Fibroblast of lung (primary cell): Measurements from ENCODE around the gene TTLL9.

Source experiments
- CTCF ChIP-seq, 2 donors: IDR thresholded peaks in 1 of 2; conservative IDR thresholded peaks in 1 of 2; 1 replicate in 1 of 2; 2 replicates in 1 of 2; pipeline ENCODE4 v1.5.1; 2011 to 2012; ENCODE audit warnings: low read length in 2 of 2, control low read depth in 1 of 2, inconsistent platforms in 1 of 2, low read depth in 1 of 2, mild to moderate bottlenecking in 1 of 2
- EZH2 ChIP-seq: IDR thresholded peaks from 2 replicates; pipeline ENCODE4 v1.5.1; 2012; ENCODE audit warnings: low read length, control low read depth, mild to moderate bottlenecking; ENCODE audit errors: missing control alignments

- TF ChIP-seq CTCF (conservative IDR thresholded peaks at IDR 0.05 in 1 of 2, IDR thresholded peaks at IDR 0.05 in 1 of 2; ENCODE audit: low read depth in 1 of 2, low read length in 2 of 2), result no peak
- TF ChIP-seq EZH2, result no peak
Measured at GRCh38 chr20:31827059-31827458, 43.4 kb upstream of the TTLL9 start.
